Endometrial microvascular endothelial cells (primary cell): Measurements from ENCODE around the gene NABP2. TPM values are rescaled to one million over a fixed set of nuclear protein-coding genes. Genes with fewer than 3 reads are reported as not detected.
"Not testable (repeated sequence)": the region's sequence is repeated elsewhere in the genome, so short reads cannot be mapped to it uniquely, and the experiment has no call there.

Source experiments
- in situ Hi-C: cut with HindIII; loops from 2 replicates; pipeline ENCODE4 v1.10.0; 2017; ENCODE audit warnings: low sequenced_read_pairs, low pct_unique_long_range_greater_than_20kb; ENCODE audit errors: inconsistent ontology term
- total RNA-seq: library from RNA; depleted of rRNA; stranded (reverse); fragments of >200 nt; gene quantifications from one replicate; pipeline ENCODE4 v1.2.3, GENCODE V29; 2015; ENCODE audit errors: inconsistent ontology term

NABP2 gene
- total RNA-seq, 1 donor from 2014 or later, result 60.3 TPM

- in situ Hi-C loops, result no loop called here
Observed at GRCh38 chr12:56261503-56262232, 37.5 kb downstream of the NABP2 start.

GRCh38 chr12:56262955-56263354, 38.8 kb downstream of the NABP2 start:
- in situ Hi-C loops, result not testable (repeated sequence)

GRCh38 chr12:56266068-56266692, 42.0 kb downstream of the NABP2 start:
- in situ Hi-C loops, result not testable (repeated sequence)

GRCh38 chr12:56266693-56267442, 42.7 kb downstream of the NABP2 start, which contains the start of gene COQ10A:
COQ10A (plus strand) TSS chr12:56266942; CDS start chr12:56267119, 177 bp downstream.
- in situ Hi-C loops, result no loop called here

GRCh38 chr12:56267443-56268071, 43.4 kb downstream of the NABP2 start:
- in situ Hi-C loops, result no loop called here

GRCh38 chr12:56271031-56271430, 46.9 kb downstream of the NABP2 start:
- in situ Hi-C loops, result no loop called here

GRCh38 chr12:56272468-56272867, 48.3 kb downstream of the NABP2 start:
- in situ Hi-C loops, result not testable (repeated sequence)

- in situ Hi-C loops, result no loop called here
Observed at GRCh38 chr12:56274299-56274698, 50.2 kb downstream of the NABP2 start.

- in situ Hi-C loops, result no loop called here
Observed at GRCh38 chr12:56278905-56279304, 54.8 kb downstream of the NABP2 start.

Other genes starting within 250 kb of the NABP2 start
- gene SUOX, start 227.1 kb upstream of the NABP2 start, total RNA-seq, result 22.4 TPM
- gene IKZF4, start 203.3 kb upstream of the NABP2 start, total RNA-seq, result 1.0 TPM
- 1,767 TPM for gene RPS26, start 182.4 kb upstream of the NABP2 start, total RNA-seq
- not detected for gene ERBB3, start 144.2 kb upstream of the NABP2 start, total RNA-seq
- gene PA2G4, start 119.8 kb upstream of the NABP2 start, total RNA-seq, result 226 TPM
- 2,640 TPM for gene RPL41, start 107.7 kb upstream of the NABP2 start, total RNA-seq
- 3.0 TPM for gene ZC3H10, start 106.1 kb upstream of the NABP2 start, total RNA-seq
- 193 TPM for gene ESYT1, start 96.1 kb upstream of the NABP2 start, total RNA-seq
- gene MYL6B, start 71.8 kb upstream of the NABP2 start, total RNA-seq, result 121 TPM
- 2,953 TPM for gene MYL6, start 66.0 kb upstream of the NABP2 start, total RNA-seq
- gene SMARCC2, start 34.9 kb upstream of the NABP2 start, total RNA-seq, result 43.6 TPM
- 57.4 TPM for gene RNF41, start 2.4 kb upstream of the NABP2 start, total RNA-seq
- gene SLC39A5, start 5.7 kb downstream of the NABP2 start, total RNA-seq, result 3.7 TPM
- 20.3 TPM for gene ANKRD52, start 34.0 kb downstream of the NABP2 start, total RNA-seq
- gene COQ10A, start 42.6 kb downstream of the NABP2 start, total RNA-seq, result 10.8 TPM
- gene CS, start 76.0 kb downstream of the NABP2 start, total RNA-seq, result 257 TPM
- 105 TPM for gene CNPY2, start 91.6 kb downstream of the NABP2 start, total RNA-seq
- gene PAN2, start 109.7 kb downstream of the NABP2 start, total RNA-seq, result 5.0 TPM
- gene IL23A, start 114.5 kb downstream of the NABP2 start, total RNA-seq, result not detected
- gene STAT2, start 135.8 kb downstream of the NABP2 start, total RNA-seq, result 66.7 TPM
- not detected for gene APOF, start 138.5 kb downstream of the NABP2 start, total RNA-seq
- 24.3 TPM for gene TIMELESS, start 225.1 kb downstream of the NABP2 start, total RNA-seq
- not detected for gene MIP, start 230.3 kb downstream of the NABP2 start, total RNA-seq
- gene SPRYD4, start 244.2 kb downstream of the NABP2 start, total RNA-seq, result 4.7 TPM